AG04450 (cell line): ENCODE measurements around the gene ZFYVE27. TPM values are rescaled to one million over a fixed set of nuclear protein-coding genes. Genes with fewer than 3 reads are reported as not detected.

Source experiments
- CTCF ChIA-PET: fragments of 300-600, 350-600 bp; formaldehyde crosslinking; extraction: SDS; loops from one replicate; lab custom pipeline; 2022; ENCODE audit warnings: antibody characterized with exemption, inconsistent platforms; lab: Charles Lee
- POLR2A ChIA-PET: fragments of 350-600 bp; formaldehyde crosslinking; extraction: SDS; loops from one replicate; lab custom pipeline; 2021; ENCODE audit warnings: antibody characterized with exemption, inconsistent platforms; lab: Yijun Ruan, JAX
- DNase-seq: peaks from one replicate; pipeline ENCODE4 v3.0.0-alpha.2; 2011; ENCODE audit warnings: low read depth, low spot score
- H3K27ac ChIP-seq: one replicate; pipeline ENCODE4 v1.5.1; 2012; ENCODE audit warnings: low read depth, low read length, control low read depth
- H3K27me3 ChIP-seq: one replicate; pipeline ENCODE4 v1.6.0; 2012; ENCODE audit warnings: low read length; ENCODE audit not compliant: control insufficient read depth, insufficient read depth
- H3K4me3 ChIP-seq: 2 replicates; pipeline ENCODE4 v1.5.1; 2011; ENCODE audit warnings: mild to moderate bottlenecking, low read depth, low read length, control low read depth
- H3K9me3 ChIP-seq: 2 replicates; pipeline ENCODE4 v1.5.1; 2012; ENCODE audit warnings: low read length; ENCODE audit not compliant: control insufficient read depth, insufficient read depth
- polyA plus RNA-seq: library from polyadenylated mRNA; depleted of rRNA; stranded (reverse); fragments of >200 nt; gene quantifications from 2 replicates; pipeline ENCODE4 v1.2.3, GENCODE V29; 2011
- TF ChIP-seq, protein P1 (sequence below): IDR thresholded peaks from 2 replicates; pipeline ENCODE4 v1.5.1; 2011; ENCODE audit warnings: low read depth, low read length, control low read depth, inconsistent platforms

The ZFYVE27 gene
- polyA plus RNA-seq, 1 experiment: 11.1 TPM

DNA sequence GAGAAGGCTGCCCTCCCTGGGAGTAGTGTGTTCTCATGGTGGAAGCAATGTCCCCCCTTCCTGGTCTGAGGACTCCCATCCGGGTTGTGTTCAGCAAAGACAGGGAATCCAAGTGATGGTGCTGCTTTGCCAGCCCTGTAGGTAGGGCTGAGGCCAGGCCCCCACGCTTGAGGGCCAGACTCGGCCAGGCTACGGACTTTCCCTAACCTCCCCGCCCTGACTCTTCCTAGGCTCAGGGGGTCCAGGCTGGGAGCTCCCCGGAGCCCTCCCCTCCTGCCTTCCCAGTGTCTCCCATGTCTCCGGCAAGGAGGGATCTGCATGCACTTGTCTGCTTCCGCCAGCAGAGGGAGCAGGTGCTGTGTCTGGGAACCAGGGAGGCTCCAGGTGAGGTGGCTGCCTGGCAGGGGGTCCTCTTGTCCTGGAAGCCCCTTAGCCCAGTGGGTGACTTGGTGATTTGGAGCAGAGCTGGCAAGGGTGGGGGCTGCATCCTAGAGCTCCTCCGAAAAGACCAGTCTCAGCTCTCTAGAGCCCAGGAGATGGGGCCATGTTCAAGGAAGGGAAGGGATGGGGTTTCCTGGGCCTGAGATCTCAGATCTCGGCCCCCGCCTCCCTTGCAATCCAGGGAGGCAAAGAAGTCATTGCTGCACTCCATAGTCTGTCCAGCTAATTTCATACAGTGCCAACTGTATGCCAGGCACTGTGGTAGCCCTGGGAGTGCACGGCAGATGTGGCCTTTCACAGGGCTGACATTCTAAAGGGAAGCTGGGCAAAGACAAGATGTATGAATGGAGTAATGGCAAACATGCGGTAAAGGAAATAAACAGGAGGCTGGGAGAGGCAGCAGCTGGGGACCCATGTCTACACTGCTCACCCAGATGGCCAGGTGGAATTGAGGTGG lies 55.1 kb downstream of the ZFYVE27 start:
- TF ChIP-seq, protein P1, sequence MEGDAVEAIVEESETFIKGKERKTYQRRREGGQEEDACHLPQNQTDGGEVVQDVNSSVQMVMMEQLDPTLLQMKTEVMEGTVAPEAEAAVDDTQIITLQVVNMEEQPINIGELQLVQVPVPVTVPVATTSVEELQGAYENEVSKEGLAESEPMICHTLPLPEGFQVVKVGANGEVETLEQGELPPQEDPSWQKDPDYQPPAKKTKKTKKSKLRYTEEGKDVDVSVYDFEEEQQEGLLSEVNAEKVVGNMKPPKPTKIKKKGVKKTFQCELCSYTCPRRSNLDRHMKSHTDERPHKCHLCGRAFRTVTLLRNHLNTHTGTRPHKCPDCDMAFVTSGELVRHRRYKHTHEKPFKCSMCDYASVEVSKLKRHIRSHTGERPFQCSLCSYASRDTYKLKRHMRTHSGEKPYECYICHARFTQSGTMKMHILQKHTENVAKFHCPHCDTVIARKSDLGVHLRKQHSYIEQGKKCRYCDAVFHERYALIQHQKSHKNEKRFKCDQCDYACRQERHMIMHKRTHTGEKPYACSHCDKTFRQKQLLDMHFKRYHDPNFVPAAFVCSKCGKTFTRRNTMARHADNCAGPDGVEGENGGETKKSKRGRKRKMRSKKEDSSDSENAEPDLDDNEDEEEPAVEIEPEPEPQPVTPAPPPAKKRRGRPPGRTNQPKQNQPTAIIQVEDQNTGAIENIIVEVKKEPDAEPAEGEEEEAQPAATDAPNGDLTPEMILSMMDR: peak; percentile 88
- ChIA-PET POLR2A (no interaction called here), CTCF (interaction anchor here (0.5 to 3.1 kb wide), 27 partner anchors 9 to 518 kb away, joined by 3 to 30 read pairs (median 4); partner anchors contain the start of genes GOLGA7B and SFRP5)
- H3K4me3 ChIP-seq: no peak overlapping the region
- H3K27ac ChIP-seq: no peak overlapping the region
- peak; percentile 3 for DNase-seq
- H3K27me3 ChIP-seq: peaks cover 13% of the 10 kb centered on the region
- H3K9me3 ChIP-seq: no peaks in the 10 kb centered on the region

DNA sequence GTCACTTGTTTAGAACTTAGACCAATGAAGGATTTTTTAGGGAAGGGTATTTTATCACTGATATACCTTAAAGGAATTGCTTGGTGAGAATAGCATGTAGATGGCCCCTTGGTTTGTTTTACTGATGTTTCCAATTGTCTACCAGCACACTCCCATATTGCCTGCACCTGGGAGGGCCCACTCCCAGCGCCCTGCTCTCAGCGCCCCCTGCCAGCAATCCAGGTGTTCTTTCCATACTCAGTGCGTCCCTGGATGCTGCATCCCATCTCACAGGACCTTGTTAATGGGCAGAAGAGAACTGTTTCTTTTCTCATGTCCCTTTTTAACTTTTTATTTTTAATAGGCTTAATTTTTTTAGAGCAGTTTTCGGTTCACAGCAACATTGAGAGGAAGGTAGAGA lies 59.0 kb downstream of the ZFYVE27 start:
- POLR2A ChIA-PET: no interaction called here
- H3K9me3 ChIP-seq: no peaks in the 10 kb centered on the region

DNA sequence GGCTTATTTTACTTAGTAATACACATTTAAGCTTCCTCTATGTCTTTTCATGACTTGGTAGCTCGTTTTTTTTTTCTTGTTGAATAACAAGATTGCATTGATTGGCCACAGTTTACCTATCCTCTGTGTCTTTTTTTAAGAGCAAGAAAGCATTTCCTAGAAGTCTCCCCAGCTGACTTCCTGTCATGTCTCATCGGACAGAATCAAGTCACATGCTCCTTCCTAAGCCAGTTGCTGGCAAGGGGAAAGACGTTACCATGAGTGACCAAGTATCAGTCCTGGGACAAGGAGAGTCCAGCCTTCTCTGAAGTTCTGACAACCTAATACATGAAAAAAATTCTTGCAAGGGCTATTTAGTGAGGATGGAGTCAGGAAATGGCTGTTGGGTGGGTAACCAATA lies 59.7 kb downstream of the ZFYVE27 start:
- no peak overlapping the region for H3K27ac ChIP-seq
- no peak for DNase-seq
- H3K4me3 ChIP-seq: no peak overlapping the region
- no peaks in the 10 kb centered on the region for H3K9me3 ChIP-seq
- CTCF ChIA-PET: no interaction called here
- H3K27me3 ChIP-seq: peaks cover 3% of the 10 kb centered on the region
- POLR2A ChIA-PET: no interaction called here
- TF ChIP-seq, protein P1: no peak

More for the DNA sequence above, 59.0 kb downstream of the ZFYVE27 start:
- TF ChIP-seq, protein P1: no peak
- Histone ChIP-seq H3K4me3 (no peak overlapping the region), H3K27ac (no peak overlapping the region), H3K27me3 (peaks cover 7% of the 10 kb centered on the region)
- CTCF ChIA-PET: no interaction called here
- DNase-seq: no peak

DNA sequence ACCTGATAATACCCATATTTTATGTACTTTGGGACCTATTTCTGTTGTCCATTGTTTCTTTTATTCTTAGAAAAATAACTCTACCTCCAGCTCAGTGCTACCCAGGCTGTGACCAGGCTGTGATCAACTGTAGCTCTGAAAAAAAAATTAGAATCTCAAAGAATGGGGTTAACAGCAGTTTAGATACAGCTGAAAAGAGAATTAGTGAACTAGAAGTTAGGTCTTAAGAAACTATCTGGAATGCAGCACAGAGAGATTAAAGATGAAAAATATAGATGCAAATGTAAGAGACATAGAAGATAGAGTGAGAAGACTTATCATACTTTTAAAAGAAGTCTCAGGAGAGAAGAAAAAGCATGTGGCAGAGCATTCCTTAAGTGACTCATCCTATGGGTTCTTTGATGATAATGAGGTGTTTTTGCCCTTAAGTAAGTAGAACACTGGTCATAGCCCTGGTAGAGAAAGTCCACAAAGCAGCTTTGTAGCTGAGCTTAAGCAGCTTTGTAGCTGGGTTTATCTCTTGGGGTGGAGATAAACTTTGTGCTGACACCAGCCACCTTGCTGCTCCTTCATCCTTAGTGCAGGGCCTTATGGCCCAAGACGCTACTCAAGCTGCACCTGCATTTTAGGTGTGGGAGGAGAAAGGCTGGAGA lies 62.2 kb downstream of the ZFYVE27 start:
- TF ChIP-seq, protein P1: no peak
- CTCF ChIA-PET: no interaction called here
- POLR2A ChIA-PET: no interaction called here
- Histone ChIP-seq H3K4me3 (no peak overlapping the region), H3K9me3 (no peaks in the 10 kb centered on the region), H3K27ac (no peak overlapping the region), H3K27me3 (peaks cover 2% of the 10 kb centered on the region)
- DNase-seq: no peak

DNA sequence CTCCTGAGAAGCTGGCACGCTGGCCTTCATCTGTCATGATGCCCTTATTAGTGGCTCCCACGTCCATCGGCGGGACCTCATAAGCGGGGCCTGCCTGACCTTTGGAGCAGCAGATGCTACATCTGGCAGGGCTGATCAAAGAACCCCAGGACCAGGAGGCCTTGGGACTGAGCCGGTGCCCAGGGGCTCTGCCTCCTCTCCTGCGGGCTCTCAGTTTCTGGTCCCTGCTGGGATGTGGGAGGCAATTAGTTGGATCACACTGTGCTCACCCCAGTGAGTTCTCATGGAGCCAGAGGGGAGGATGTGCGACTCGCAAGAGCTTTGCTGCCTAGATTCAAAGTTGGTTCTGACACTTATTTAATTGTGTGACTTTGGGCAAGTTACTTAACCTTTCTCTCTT lies 63.5 kb downstream of the ZFYVE27 start:
- Histone ChIP-seq H3K9me3 (no peaks in the 10 kb centered on the region), H3K4me3 (no peak overlapping the region), H3K27ac (no peak overlapping the region), H3K27me3 (peaks cover 4% of the 10 kb centered on the region)
- ChIA-PET CTCF (no interaction called here), POLR2A (no interaction called here)
- DNase-seq: no peak
- TF ChIP-seq, protein P1: no peak
